ENCODE data around the gene ADAM10. TPM values are rescaled to one million over a fixed set of nuclear protein-coding genes. Genes with fewer than 3 reads are reported as not detected.

Gene ADAM10
- total and polyA plus RNA-seq, 8 donors, result 6.1 to 96.2 (median 32.2) TPM

DNA sequence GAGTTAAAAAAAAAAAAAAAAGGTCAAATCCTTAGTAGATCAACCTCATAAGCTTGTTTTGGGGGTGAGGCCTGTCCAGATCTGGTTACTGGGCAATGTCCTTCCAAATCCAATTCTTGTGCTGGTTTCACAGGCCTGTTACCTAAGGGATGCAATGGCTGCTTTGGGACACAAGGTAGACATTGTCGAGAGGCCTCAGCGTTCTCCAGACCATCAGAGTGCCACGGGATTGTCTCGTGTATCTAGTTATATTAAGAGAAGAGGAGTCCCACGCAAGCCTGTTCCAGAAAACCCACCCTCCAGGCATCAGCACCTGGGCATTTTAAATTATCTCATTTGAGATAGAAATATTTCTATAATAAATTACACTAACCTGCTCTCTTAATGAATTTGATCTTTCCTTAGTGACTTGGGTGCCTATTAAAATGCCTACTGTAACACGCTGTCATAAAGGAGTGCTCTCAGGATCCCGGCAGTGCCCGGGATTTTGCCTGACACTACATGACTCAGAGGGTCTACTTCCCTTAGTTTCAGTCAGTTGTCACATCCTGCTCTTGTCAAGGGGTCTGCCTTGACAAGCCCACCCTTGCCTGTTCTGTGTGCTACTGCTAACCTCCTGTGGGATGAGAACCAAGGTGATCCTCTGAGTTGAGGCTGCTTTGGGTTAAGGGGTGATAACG lies 201.7 kb downstream of the ADAM10 start:
- no peak for FAIRE-seq
- no peaks in the 10 kb centered on the region for H3K36me3 ChIP-seq
- no peaks in the 10 kb centered on the region for H3K27me3 ChIP-seq
- no peak for ATAC-seq
- H3K4me1 ChIP-seq, result peaks cover 0 to 4% (median 0%) of the 10 kb centered on the region in 3 donors
- intact Hi-C loops (cut with DNase I), result no loop called here
- DNase-seq, result no peak
- WGBS, 2 donors, result 88 to 98% methylated on average over 9 of the region's 9 CpGs
- TF ChIP-seq, protein P1, sequence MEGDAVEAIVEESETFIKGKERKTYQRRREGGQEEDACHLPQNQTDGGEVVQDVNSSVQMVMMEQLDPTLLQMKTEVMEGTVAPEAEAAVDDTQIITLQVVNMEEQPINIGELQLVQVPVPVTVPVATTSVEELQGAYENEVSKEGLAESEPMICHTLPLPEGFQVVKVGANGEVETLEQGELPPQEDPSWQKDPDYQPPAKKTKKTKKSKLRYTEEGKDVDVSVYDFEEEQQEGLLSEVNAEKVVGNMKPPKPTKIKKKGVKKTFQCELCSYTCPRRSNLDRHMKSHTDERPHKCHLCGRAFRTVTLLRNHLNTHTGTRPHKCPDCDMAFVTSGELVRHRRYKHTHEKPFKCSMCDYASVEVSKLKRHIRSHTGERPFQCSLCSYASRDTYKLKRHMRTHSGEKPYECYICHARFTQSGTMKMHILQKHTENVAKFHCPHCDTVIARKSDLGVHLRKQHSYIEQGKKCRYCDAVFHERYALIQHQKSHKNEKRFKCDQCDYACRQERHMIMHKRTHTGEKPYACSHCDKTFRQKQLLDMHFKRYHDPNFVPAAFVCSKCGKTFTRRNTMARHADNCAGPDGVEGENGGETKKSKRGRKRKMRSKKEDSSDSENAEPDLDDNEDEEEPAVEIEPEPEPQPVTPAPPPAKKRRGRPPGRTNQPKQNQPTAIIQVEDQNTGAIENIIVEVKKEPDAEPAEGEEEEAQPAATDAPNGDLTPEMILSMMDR (IDR thresholded peaks at IDR 0.05), result no peak
- no peak overlapping the region for H3K4me3 ChIP-seq
- peak overlapping the region in 1 of 4 donors; percentile 40 for H3K27ac ChIP-seq
- H3K9me3 ChIP-seq, result no peaks in the 10 kb centered on the region

- no peak overlapping the region for H3K4me3 ChIP-seq
- TF ChIP-seq, protein P1 (IDR thresholded peaks at IDR 0.05), result no peak
- FAIRE-seq (no peak), ATAC-seq (peak; percentile 77 to 90 (median 83)), DNase-seq (peak in 4 of 6 donors; percentile 21 to 69 (median 59))
- peaks cover 0 to 4% (median 0%) of the 10 kb centered on the region in 3 donors for H3K4me1 ChIP-seq
- intact Hi-C loops (cut with DNase I), result no loop called here
- H3K36me3 ChIP-seq, result no peaks in the 10 kb centered on the region
- 49 to 62% methylated on average over 13 of the region's 13 CpGs for WGBS, 2 donors
- H3K9me3 ChIP-seq, result no peaks in the 10 kb centered on the region
- H3K27ac ChIP-seq, result peak overlapping the region in 2 of 4 donors; percentile 40 to 45
- H3K27me3 ChIP-seq, result no peaks in the 10 kb centered on the region
Observed at GRCh38 chr15:58546635-58547627, 202.6 kb downstream of the ADAM10 start.

- TF ChIP-seq, protein P1 (IDR thresholded peaks at IDR 0.05), result no peak
Observed at GRCh38 chr15:58546066-58546591, 203.4 kb downstream of the ADAM10 start.

GRCh38 chr15:58545307-58546065 lies 204.0 kb downstream of the ADAM10 start:
- intact Hi-C loops (cut with DNase I), result no loop called here
- no peak for FAIRE-seq
- no peak for ATAC-seq
- DNase-seq, result no peak
- Histone ChIP-seq H3K4me1 (peaks cover 0 to 4% (median 0%) of the 10 kb centered on the region in 3 donors), H3K4me3 (no peak overlapping the region), H3K9me3 (no peaks in the 10 kb centered on the region), H3K27ac (no peak overlapping the region), H3K36me3 (no peaks in the 10 kb centered on the region), H3K27me3 (no peaks in the 10 kb centered on the region)
- WGBS, 2 donors, result 90 to 93% methylated on average over 18 of the region's 18 CpGs
- TF ChIP-seq, protein P1 (IDR thresholded peaks at IDR 0.05), result no peak

More at GRCh38 chr15:58546066-58546591, 203.4 kb downstream of the ADAM10 start:
- ATAC-seq (no peak), FAIRE-seq (no peak), DNase-seq (peak in 2 of 6 donors; percentile 49 to 70)
- H3K4me3 ChIP-seq, result no peak overlapping the region
- H3K36me3 ChIP-seq, result no peaks in the 10 kb centered on the region
- H3K27ac ChIP-seq, result peak overlapping the region in 2 of 4 donors; percentile 13 to 22
- H3K27me3 ChIP-seq, result no peaks in the 10 kb centered on the region
- peaks cover 0 to 4% (median 0%) of the 10 kb centered on the region in 3 donors for H3K4me1 ChIP-seq
- intact Hi-C loops (cut with DNase I), result no loop called here
- H3K9me3 ChIP-seq, result no peaks in the 10 kb centered on the region
- WGBS, 2 donors, result 82 to 85% methylated on average over 9 of the region's 9 CpGs

Measured in pancreas (tissue), 10 donors.